ENCODE results near the gene CDKN2C. TPM values are rescaled to one million over a fixed set of nuclear protein-coding genes. Genes with fewer than 3 reads are reported as not detected.

Gene CDKN2C
- total RNA-seq, 1 experiment from 2014 or later = 3.5 TPM

DNA sequence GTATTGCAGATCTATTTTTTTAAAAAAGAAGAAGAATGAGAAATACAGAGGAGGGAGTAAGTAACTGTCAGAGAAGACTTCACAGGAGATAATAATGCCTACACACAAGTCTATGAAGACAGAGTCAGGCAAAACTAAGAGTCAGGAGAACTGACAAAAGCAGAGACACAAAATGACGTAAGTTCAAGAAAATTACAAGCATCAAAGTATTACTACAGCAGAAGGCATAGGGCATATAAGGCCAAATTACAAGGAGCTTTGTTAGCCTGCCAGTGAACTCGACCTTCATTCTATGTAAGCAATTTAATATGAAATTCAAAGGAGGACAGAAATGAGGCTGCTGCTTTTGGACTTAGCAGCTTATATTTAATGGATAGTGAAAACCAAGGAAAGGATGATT, 33.7 kb upstream of the CDKN2C start:
- no peaks in the 10 kb centered on the region for H3K4me1 ChIP-seq
- Mint-ChIP-seq H3K27me3 (ENCODE audit: insufficient read depth, unreplicated experiment) (no peaks in the 10 kb centered on the region), H3K36me3 (ENCODE audit: insufficient read depth, unreplicated experiment) (no peaks in the 10 kb centered on the region), H3K27ac (ENCODE audit: unreplicated experiment) (no peak overlapping the region), H3K4me1 (ENCODE audit: low read depth, unreplicated experiment) (no peaks in the 10 kb centered on the region), H3K9me3 (ENCODE audit: unreplicated experiment) (no peaks in the 10 kb centered on the region), H3K4me3 (ENCODE audit: unreplicated experiment) (no peak overlapping the region)
- no peak overlapping the region for H3K4me3 ChIP-seq (ENCODE audit: low read depth, low read length)
- H3K9me3 ChIP-seq = no peaks in the 10 kb centered on the region
- ChIA-PET POLR2A (no interaction called here), CTCF (no interaction called here)
- no peaks in the 10 kb centered on the region for H3K27me3 ChIP-seq (replicated peaks; ENCODE audit: control insufficient read depth, insufficient read depth, low read length)
- no peak for DNase-seq
- no TSS peak for BruUV-seq (replicated peaks)
- intact Hi-C loops (cut with micrococcal nuclease; ENCODE audit: unreplicated experiment) = no loop called here
- TF ChIP-seq, protein P1, sequence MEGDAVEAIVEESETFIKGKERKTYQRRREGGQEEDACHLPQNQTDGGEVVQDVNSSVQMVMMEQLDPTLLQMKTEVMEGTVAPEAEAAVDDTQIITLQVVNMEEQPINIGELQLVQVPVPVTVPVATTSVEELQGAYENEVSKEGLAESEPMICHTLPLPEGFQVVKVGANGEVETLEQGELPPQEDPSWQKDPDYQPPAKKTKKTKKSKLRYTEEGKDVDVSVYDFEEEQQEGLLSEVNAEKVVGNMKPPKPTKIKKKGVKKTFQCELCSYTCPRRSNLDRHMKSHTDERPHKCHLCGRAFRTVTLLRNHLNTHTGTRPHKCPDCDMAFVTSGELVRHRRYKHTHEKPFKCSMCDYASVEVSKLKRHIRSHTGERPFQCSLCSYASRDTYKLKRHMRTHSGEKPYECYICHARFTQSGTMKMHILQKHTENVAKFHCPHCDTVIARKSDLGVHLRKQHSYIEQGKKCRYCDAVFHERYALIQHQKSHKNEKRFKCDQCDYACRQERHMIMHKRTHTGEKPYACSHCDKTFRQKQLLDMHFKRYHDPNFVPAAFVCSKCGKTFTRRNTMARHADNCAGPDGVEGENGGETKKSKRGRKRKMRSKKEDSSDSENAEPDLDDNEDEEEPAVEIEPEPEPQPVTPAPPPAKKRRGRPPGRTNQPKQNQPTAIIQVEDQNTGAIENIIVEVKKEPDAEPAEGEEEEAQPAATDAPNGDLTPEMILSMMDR (IDR thresholded peaks at IDR 0.05; ENCODE audit: insufficient read depth in 1 of 2, low read depth in 1 of 2, low read length in 1 of 2, severe bottlenecking in 1 of 2, unreplicated experiment in 1 of 2) = no peak
- no peaks in the 10 kb centered on the region for H3K36me3 ChIP-seq (ENCODE audit: control insufficient read depth, insufficient read depth, low read length)

- no peaks in the 10 kb centered on the region for H3K27me3 Mint-ChIP-seq (ENCODE audit: insufficient read depth, unreplicated experiment)
- Histone ChIP-seq H3K36me3 (ENCODE audit: control insufficient read depth, insufficient read depth, low read length) (no peaks in the 10 kb centered on the region; the same call in 1 of the 2 replicates), H3K4me1 (no peaks in the 10 kb centered on the region), H3K4me3 (ENCODE audit: low read depth, low read length) (no peak overlapping the region), H3K9me3 (no peaks in the 10 kb centered on the region), H3K27me3 (replicated peaks; ENCODE audit: control insufficient read depth, insufficient read depth, low read length) (no peaks in the 10 kb centered on the region)
- intact Hi-C loops (cut with micrococcal nuclease; ENCODE audit: unreplicated experiment) = no loop called here
- H3K4me1 Mint-ChIP-seq (ENCODE audit: low read depth, unreplicated experiment) = peaks cover 7% of the 10 kb centered on the region
- no peaks in the 10 kb centered on the region for H3K36me3 Mint-ChIP-seq (ENCODE audit: insufficient read depth, unreplicated experiment)
- DNase-seq = no peak
- ChIA-PET CTCF (no interaction called here), POLR2A (no interaction called here)
- no peak overlapping the region for H3K27ac Mint-ChIP-seq (ENCODE audit: unreplicated experiment)
- no TSS peak for BruUV-seq (replicated peaks)
- TF ChIP-seq, protein P1 (IDR thresholded peaks at IDR 0.05; ENCODE audit: insufficient read depth in 1 of 2, low read depth in 1 of 2, low read length in 1 of 2, severe bottlenecking in 1 of 2, unreplicated experiment in 1 of 2) = no peak
- no peak overlapping the region for H3K4me3 Mint-ChIP-seq (ENCODE audit: unreplicated experiment)
- no peaks in the 10 kb centered on the region for H3K9me3 Mint-ChIP-seq (ENCODE audit: unreplicated experiment)
These were observed 29.8 kb upstream of the CDKN2C start for GRCh38 chr1:50940291-50940690.

GRCh38 chr1:50942334-50942733, 27.7 kb upstream of the CDKN2C start:
- intact Hi-C loops (cut with micrococcal nuclease; ENCODE audit: unreplicated experiment) = no loop called here
- no TSS peak for BruUV-seq (replicated peaks)
- CTCF ChIA-PET = no interaction called here

More at GRCh38 chr1:50942334-50942733, 27.7 kb upstream of the CDKN2C start:
- POLR2A ChIA-PET = no interaction called here
- no peaks in the 10 kb centered on the region for H3K9me3 Mint-ChIP-seq (ENCODE audit: unreplicated experiment)
- no peak overlapping the region for H3K4me3 Mint-ChIP-seq (ENCODE audit: unreplicated experiment)
- no peak for DNase-seq
- no peaks in the 10 kb centered on the region for H3K9me3 ChIP-seq
- no peak overlapping the region for H3K27ac Mint-ChIP-seq (ENCODE audit: unreplicated experiment)
- TF ChIP-seq, protein P1 (IDR thresholded peaks at IDR 0.05; ENCODE audit: insufficient read depth in 1 of 2, low read depth in 1 of 2, low read length in 1 of 2, severe bottlenecking in 1 of 2, unreplicated experiment in 1 of 2) = no peak
- no peaks in the 10 kb centered on the region for H3K4me1 ChIP-seq
- H3K36me3 Mint-ChIP-seq (ENCODE audit: insufficient read depth, unreplicated experiment) = no peaks in the 10 kb centered on the region
- H3K27me3 Mint-ChIP-seq (ENCODE audit: insufficient read depth, unreplicated experiment) = no peaks in the 10 kb centered on the region
- H3K36me3 ChIP-seq (ENCODE audit: control insufficient read depth, insufficient read depth, low read length) = no peaks in the 10 kb centered on the region; the same call in 1 of the 2 replicates
- peaks cover 7% of the 10 kb centered on the region for H3K4me1 Mint-ChIP-seq (ENCODE audit: low read depth, unreplicated experiment)
- H3K27me3 ChIP-seq (replicated peaks; ENCODE audit: control insufficient read depth, insufficient read depth, low read length) = no peaks in the 10 kb centered on the region
- no peak overlapping the region for H3K4me3 ChIP-seq (ENCODE audit: low read depth, low read length)
